ENCODE results near the gene KCTD17. TPM values are rescaled to one million over a fixed set of nuclear protein-coding genes. Genes with fewer than 3 reads are reported as not detected.

Gene KCTD17
- total RNA-seq, 1 donor = 25.0 TPM

GRCh38 chr22:37023743-37024338 is 27.7 kb upstream of the KCTD17 start:
- TF ChIP-seq CTCF (IDR thresholded peaks at IDR 0.05; ENCODE audit: extremely low read depth, low read depth, low read length) = no peak
- peaks cover 17% of the 10 kb centered on the region for H4K20me1 ChIP-seq (ENCODE audit: insufficient read depth, low read length)
- H2AFZ ChIP-seq (ENCODE audit: low read length) = no peak overlapping the region
- H3K36me3 ChIP-seq (ENCODE audit: insufficient read depth, low read length) = peaks cover 24% of the 10 kb centered on the region
- no peaks in the 10 kb centered on the region for H3K9me3 ChIP-seq (ENCODE audit: low read depth, low read length)
- H3K4me1 ChIP-seq (ENCODE audit: insufficient read depth, low read length) = peaks cover 5% of the 10 kb centered on the region
- H3K4me3 ChIP-seq (ENCODE audit: insufficient read depth, low read length) = no peak overlapping the region
- H3K27me3 ChIP-seq (ENCODE audit: insufficient read depth, low read length) = no peaks in the 10 kb centered on the region
- H3K79me2 ChIP-seq (ENCODE audit: insufficient read depth, low read length) = peaks cover 5% of the 10 kb centered on the region
- no peak overlapping the region for H3K27ac ChIP-seq (ENCODE audit: low read depth, low read length)
- peak; percentile 73 for DNase-seq (ENCODE audit: insufficient read length, low spot score, missing footprints)
- H3K4me2 ChIP-seq (ENCODE audit: insufficient read depth, low read length) = no peak overlapping the region

- no peak overlapping the region for H3K4me3 ChIP-seq (ENCODE audit: insufficient read depth, low read length)
- H3K27me3 ChIP-seq (ENCODE audit: insufficient read depth, low read length) = no peaks in the 10 kb centered on the region
- no peak overlapping the region for H2AFZ ChIP-seq (ENCODE audit: low read length)
- TF ChIP-seq CTCF (IDR thresholded peaks at IDR 0.05; ENCODE audit: extremely low read depth, low read depth, low read length) = no peak
- DNase-seq (ENCODE audit: insufficient read length, low spot score, missing footprints) = peak; percentile 43
- H3K27ac ChIP-seq (ENCODE audit: low read depth, low read length) = no peak overlapping the region
- no peaks in the 10 kb centered on the region for H3K9me3 ChIP-seq (ENCODE audit: low read depth, low read length)
- H4K20me1 ChIP-seq (ENCODE audit: insufficient read depth, low read length) = peaks cover 17% of the 10 kb centered on the region
- H3K4me1 ChIP-seq (ENCODE audit: insufficient read depth, low read length) = peaks cover 5% of the 10 kb centered on the region
- H3K79me2 ChIP-seq (ENCODE audit: insufficient read depth, low read length) = peaks cover 5% of the 10 kb centered on the region
- H3K36me3 ChIP-seq (ENCODE audit: insufficient read depth, low read length) = peaks cover 24% of the 10 kb centered on the region
- H3K4me2 ChIP-seq (ENCODE audit: insufficient read depth, low read length) = no peak overlapping the region
Measured at GRCh38 chr22:37024339-37025157, 27.0 kb upstream of the KCTD17 start.

- Histone ChIP-seq H3K4me2 (ENCODE audit: insufficient read depth, low read length) (no peak overlapping the region), H3K4me1 (ENCODE audit: insufficient read depth, low read length) (no peaks in the 10 kb centered on the region), H3K27me3 (ENCODE audit: insufficient read depth, low read length) (no peaks in the 10 kb centered on the region), H3K36me3 (ENCODE audit: insufficient read depth, low read length) (peaks cover 24% of the 10 kb centered on the region), H2AFZ (ENCODE audit: low read length) (no peak overlapping the region), H3K27ac (ENCODE audit: low read depth, low read length) (no peak overlapping the region), H3K9me3 (ENCODE audit: low read depth, low read length) (no peaks in the 10 kb centered on the region), H4K20me1 (ENCODE audit: insufficient read depth, low read length) (peaks cover 17% of the 10 kb centered on the region), H3K4me3 (ENCODE audit: insufficient read depth, low read length) (no peak overlapping the region), H3K79me2 (ENCODE audit: insufficient read depth, low read length) (peaks cover 3% of the 10 kb centered on the region)
- no peak for TF ChIP-seq CTCF (IDR thresholded peaks at IDR 0.05; ENCODE audit: extremely low read depth, low read depth, low read length)
- peak; percentile 87 for DNase-seq (ENCODE audit: insufficient read length, low spot score, missing footprints)
Measured at GRCh38 chr22:37025500-37026070, 26.0 kb upstream of the KCTD17 start.

GRCh38 chr22:37026325-37026724 is 25.2 kb upstream of the KCTD17 start:
- Histone ChIP-seq H3K9me3 (ENCODE audit: low read depth, low read length) (no peaks in the 10 kb centered on the region), H4K20me1 (ENCODE audit: insufficient read depth, low read length) (peaks cover 17% of the 10 kb centered on the region), H3K4me3 (ENCODE audit: insufficient read depth, low read length) (no peak overlapping the region), H3K79me2 (ENCODE audit: insufficient read depth, low read length) (no peaks in the 10 kb centered on the region), H3K4me1 (ENCODE audit: insufficient read depth, low read length) (no peaks in the 10 kb centered on the region), H3K36me3 (ENCODE audit: insufficient read depth, low read length) (peaks cover 24% of the 10 kb centered on the region), H3K27ac (ENCODE audit: low read depth, low read length) (no peak overlapping the region), H3K27me3 (ENCODE audit: insufficient read depth, low read length) (no peaks in the 10 kb centered on the region), H3K4me2 (ENCODE audit: insufficient read depth, low read length) (no peak overlapping the region), H2AFZ (ENCODE audit: low read length) (no peak overlapping the region)
- TF ChIP-seq CTCF (IDR thresholded peaks at IDR 0.05; ENCODE audit: extremely low read depth, low read depth, low read length) = no peak
- peak; percentile 85 for DNase-seq (ENCODE audit: insufficient read length, low spot score, missing footprints)

All from osteoblast (primary cell).